ENCODE data around the gene SPINK5.

Gene SPINK5

DNA sequence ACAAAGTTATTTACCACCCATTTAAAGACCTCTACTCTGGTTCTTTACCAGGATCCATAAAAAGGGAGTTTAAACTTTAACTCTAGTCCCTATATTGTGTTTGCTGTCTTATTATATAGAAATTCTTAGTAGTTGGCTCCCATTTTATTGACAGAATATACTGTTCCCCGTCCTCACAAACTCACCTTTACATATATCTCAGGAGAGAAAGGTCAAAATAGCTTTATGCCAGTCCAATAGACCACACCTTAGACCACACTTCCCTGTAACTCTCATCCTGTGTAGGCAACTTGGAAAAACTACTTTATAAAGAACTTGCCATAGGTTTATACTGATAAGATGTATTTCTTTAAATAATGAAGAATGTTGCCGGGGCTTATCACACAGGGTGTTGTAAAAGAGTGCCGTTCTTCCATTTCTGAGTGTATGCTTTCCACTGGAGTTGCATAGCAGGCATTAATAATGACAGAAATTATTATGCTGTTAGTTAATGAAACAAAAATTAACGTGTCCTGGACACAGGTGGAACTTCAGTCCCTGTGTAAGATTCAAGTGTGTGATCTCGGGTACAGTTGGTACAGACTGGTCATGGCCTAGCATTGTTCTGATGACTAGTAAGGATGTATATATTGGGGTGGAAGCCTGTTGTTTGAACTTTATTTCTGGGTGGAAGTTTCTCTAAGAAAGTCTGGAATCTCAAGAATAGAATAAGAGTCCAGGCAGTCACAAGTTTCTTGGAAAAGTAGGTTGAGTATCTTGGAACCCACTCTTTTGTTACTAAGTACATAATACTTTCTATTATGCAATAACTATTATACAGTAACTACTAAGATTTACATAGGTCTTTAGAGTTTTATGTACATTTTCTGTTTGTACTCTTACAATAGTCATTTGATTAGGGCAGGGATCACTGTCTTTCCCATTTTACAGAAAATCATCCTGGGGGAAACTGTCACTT, 71.6 kb downstream of the SPINK5 start:
- Histone ChIP-seq H3K9me3 (ENCODE audit: control insufficient read depth, insufficient read depth, low read length) (no peaks in the 10 kb centered on the region), H3K9ac (ENCODE audit: low read depth, low read length) (no peak overlapping the region), H3K36me3 (ENCODE audit: insufficient read depth, low read length) (no peaks in the 10 kb centered on the region), H3K4me1 (ENCODE audit: insufficient read depth, low read length) (no peaks in the 10 kb centered on the region)

DNA sequence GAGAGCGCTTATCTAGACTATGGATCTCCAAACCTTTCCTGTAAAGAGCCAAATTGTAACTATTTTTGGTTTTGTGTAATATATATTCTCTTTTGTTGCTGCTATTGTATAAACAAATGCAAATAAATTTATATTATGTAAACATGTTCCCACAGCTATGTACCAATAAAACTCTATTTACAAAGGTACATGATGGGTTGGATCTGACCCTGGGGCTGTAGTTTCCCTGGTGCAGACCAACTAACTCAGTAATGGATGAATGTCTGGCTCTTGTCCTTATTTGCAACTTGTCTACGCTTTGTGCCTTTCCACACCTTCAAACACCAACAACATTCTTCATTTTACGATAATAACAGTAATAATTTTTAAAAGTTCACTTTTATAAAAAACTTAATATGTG, 77.1 kb downstream of the SPINK5 start:
- Histone ChIP-seq H3K9me3 (ENCODE audit: control insufficient read depth, insufficient read depth, low read length) (no peaks in the 10 kb centered on the region), H3K9ac (ENCODE audit: low read depth, low read length) (no peak overlapping the region), H3K4me1 (ENCODE audit: insufficient read depth, low read length) (no peaks in the 10 kb centered on the region)

DNA sequence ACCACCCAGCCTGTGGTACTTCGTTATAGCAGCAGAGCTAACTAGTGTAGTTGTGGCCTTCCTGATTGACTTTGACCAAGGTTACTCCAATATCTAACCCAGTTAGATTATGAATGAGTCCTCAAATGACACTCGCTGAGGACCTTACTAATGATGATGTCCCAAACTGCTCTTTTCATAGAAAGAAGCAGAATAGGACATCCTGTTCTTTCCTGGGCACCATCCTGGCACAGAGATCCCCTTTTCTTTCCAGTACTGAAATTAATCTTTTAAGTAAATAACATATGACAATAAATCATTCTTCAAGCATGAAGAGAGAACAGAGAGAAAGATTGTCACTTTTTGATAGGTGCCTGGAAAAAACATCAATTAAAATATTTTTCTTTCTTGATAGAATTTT, 77.9 kb downstream of the SPINK5 start:
- Histone ChIP-seq H3K4me1 (ENCODE audit: insufficient read depth, low read length) (no peaks in the 10 kb centered on the region), H3K36me3 (ENCODE audit: insufficient read depth, low read length) (no peaks in the 10 kb centered on the region), H3K9ac (ENCODE audit: low read depth, low read length) (no peak overlapping the region)

More for the DNA sequence above, 77.1 kb downstream of the SPINK5 start:
- H3K36me3 ChIP-seq (ENCODE audit: insufficient read depth, low read length): no peaks in the 10 kb centered on the region

DNA sequence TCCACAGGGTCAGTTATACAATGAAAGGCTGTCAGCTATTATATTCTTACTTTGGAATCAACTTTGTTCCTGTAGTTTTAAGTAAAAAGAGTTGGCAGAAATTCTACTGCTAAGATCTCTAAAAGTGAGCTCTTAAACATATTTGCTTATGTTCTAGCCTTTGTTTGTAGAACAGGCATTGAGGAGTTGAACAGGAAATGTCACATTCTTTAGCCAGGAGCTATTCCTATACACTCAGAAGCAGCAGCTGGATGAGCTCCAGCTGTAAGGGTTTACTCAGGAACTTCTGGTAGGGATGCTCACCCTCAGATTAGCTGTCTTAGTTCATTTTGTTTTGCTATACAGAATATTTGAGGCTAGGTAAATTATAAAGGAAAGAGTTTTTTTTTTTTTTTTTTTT, 82.1 kb downstream of the SPINK5 start:
- Histone ChIP-seq H3K36me3 (ENCODE audit: insufficient read depth, low read length) (no peaks in the 10 kb centered on the region), H3K9me3 (ENCODE audit: control insufficient read depth, insufficient read depth, low read length) (no peaks in the 10 kb centered on the region), H3K9ac (ENCODE audit: low read depth, low read length) (no peak overlapping the region), H3K4me1 (ENCODE audit: insufficient read depth, low read length) (no peaks in the 10 kb centered on the region)

More for the DNA sequence above, 77.9 kb downstream of the SPINK5 start:
- H3K9me3 ChIP-seq (ENCODE audit: control insufficient read depth, insufficient read depth, low read length): no peaks in the 10 kb centered on the region

DNA sequence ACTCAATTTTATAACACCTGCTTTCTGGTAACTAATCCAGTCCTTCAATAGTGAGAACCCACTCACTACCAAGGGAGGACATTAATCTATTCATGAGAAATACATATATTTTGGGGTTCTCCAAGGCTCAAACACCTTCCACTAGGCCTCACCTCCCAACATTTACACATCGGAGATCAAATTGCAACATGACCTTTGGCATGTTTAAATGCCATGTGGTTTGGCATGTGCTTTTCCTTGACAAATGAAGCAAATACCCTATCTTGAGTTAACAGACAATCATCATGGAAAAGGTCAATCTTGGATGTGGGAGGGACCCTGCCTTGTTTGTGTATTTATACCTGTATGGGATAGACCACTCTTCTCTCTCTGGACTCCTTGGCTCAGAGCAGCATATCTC, 82.7 kb downstream of the SPINK5 start:
- Histone ChIP-seq H3K4me1 (ENCODE audit: insufficient read depth, low read length) (no peaks in the 10 kb centered on the region), H3K9ac (ENCODE audit: low read depth, low read length) (no peak overlapping the region), H3K9me3 (ENCODE audit: control insufficient read depth, insufficient read depth, low read length) (no peaks in the 10 kb centered on the region), H3K36me3 (ENCODE audit: insufficient read depth, low read length) (no peaks in the 10 kb centered on the region)

DNA sequence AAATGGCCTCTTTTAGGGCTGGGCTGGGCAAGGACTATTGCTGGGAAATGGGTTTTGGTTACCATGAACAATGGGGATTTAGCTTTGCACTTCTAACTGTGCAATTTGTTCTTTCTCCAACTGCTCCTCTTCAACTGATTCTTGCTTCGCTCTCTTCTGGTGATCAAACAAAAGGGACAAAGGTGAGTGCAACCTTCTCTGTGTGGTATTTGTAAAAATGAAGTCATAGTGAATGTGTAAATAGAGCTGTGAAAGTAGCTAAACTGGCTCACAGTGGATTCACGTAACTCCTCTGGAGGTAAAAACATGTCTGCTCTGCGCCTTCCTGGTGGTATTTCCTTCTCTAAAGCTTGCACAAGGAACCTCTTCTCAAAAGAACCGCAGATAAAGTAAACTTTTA, 83.6 kb downstream of the SPINK5 start:
- H3K9me3 ChIP-seq (ENCODE audit: control insufficient read depth, insufficient read depth, low read length): no peaks in the 10 kb centered on the region
- no peaks in the 10 kb centered on the region for H3K4me1 ChIP-seq (ENCODE audit: insufficient read depth, low read length)
- no peak overlapping the region for H3K9ac ChIP-seq (ENCODE audit: low read depth, low read length)
- H3K36me3 ChIP-seq (ENCODE audit: insufficient read depth, low read length): no peaks in the 10 kb centered on the region

DNA sequence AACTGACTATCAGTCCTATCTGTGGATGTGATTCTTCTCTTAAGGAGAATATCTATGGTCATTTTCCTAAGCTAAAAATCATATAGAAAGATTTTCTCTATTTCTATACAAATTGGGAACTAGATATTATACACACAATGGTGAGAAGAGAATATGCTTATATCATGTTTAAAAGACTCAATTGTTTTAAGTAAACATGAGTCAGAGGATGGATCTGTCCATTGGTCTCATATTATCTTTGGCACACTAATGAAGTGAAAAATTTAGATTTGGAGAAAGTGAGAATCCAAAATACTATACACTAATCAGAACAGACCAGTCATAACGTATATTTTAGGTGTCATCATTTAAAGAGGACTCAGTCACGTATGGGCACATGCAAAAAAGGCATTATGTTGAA, 88.1 kb downstream of the SPINK5 start:
- Histone ChIP-seq H3K9ac (ENCODE audit: low read depth, low read length) (no peak overlapping the region), H3K9me3 (ENCODE audit: control insufficient read depth, insufficient read depth, low read length) (no peaks in the 10 kb centered on the region), H3K4me1 (ENCODE audit: insufficient read depth, low read length) (no peaks in the 10 kb centered on the region), H3K36me3 (ENCODE audit: insufficient read depth, low read length) (no peaks in the 10 kb centered on the region)

DNA sequence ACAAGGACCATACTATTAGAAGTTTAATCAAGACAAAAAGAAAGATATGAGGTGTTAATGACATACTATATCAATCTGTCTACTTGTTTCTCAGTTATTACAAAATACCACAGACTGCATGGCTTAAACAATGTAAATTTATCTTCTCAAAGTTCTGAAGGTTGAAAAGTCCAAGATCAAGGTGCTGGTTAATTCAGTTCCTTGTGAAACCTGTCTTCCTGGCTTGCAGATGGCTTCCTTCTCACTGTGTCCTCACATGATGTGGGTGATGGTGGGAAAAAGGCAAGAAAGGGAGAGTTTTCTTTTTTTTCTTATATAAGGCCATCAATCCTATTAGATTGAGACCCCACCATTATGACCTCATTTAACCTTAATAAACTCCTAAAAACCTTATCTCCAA, 89.0 kb downstream of the SPINK5 start:
- Histone ChIP-seq H3K9ac (ENCODE audit: low read depth, low read length) (no peak overlapping the region), H3K4me1 (ENCODE audit: insufficient read depth, low read length) (no peaks in the 10 kb centered on the region)

DNA sequence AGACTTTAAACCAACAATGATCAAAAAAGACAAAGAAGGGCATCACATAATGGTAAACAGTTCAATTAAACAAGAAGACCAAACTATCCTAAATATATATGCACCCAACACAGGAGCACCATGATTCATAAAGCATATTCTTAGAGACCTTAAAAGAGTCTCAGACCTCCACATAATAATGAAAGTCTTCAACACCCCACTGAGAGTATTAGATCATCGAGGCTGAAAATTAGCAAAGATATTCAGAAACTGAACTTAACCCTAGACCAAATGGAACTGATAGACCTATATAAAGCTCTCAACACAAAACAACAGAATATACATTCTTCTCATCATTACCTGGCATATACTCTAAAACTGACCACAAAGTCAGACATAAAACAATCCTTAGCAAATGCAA, 92.8 kb downstream of the SPINK5 start:
- Histone ChIP-seq H3K4me1 (ENCODE audit: insufficient read depth, low read length) (no peaks in the 10 kb centered on the region), H3K36me3 (ENCODE audit: insufficient read depth, low read length) (no peaks in the 10 kb centered on the region), H3K9me3 (ENCODE audit: control insufficient read depth, insufficient read depth, low read length) (no peaks in the 10 kb centered on the region), H3K9ac (ENCODE audit: low read depth, low read length) (no peak overlapping the region)

More for the DNA sequence above, 89.0 kb downstream of the SPINK5 start:
- H3K9me3 ChIP-seq (ENCODE audit: control insufficient read depth, insufficient read depth, low read length): no peaks in the 10 kb centered on the region
- H3K36me3 ChIP-seq (ENCODE audit: insufficient read depth, low read length): no peaks in the 10 kb centered on the region

DNA sequence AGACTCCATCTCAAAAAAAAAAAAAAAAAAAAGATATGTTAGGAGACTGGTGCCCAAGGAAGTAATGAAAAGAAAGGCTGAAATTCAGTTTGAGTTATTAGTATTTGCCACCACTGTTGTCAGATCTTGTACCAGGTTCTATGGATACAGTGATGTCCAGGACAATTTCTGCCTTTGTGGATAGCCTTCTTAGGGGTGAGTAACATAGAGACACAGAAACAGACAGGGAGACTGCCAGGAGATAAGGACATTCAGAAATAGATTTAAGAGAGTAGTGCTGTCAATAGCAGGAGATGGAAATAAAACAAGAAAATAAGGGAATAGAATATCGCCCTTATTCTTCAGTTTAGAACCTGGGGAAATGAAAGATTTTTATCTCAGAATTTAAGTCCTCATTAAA, 98.3 kb downstream of the SPINK5 start:
- Histone ChIP-seq H3K36me3 (ENCODE audit: insufficient read depth, low read length) (no peaks in the 10 kb centered on the region), H3K9me3 (ENCODE audit: control insufficient read depth, insufficient read depth, low read length) (no peaks in the 10 kb centered on the region), H3K4me1 (ENCODE audit: insufficient read depth, low read length) (no peaks in the 10 kb centered on the region), H3K9ac (ENCODE audit: low read depth, low read length) (no peak overlapping the region)

DNA sequence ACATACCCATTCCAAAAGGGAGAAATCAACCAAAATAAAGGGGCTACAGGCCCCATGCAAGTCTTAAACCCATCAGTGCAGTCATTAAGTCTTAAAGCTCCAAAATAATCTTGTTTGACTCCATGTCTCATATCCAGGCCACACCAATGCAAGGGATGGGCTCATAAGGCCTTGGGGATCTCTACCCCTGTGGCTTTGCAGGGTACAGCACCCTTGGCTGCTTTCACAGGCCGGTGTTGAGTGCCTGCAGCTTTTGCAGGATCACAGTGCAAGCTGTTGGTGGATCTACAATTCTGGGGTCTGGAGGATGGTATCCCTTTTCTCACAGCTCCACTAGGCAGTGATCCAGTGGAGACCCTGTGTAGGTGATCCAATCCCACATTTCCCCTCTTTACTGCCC, 99.6 kb downstream of the SPINK5 start:
- Histone ChIP-seq H3K4me1 (ENCODE audit: insufficient read depth, low read length) (no peaks in the 10 kb centered on the region), H3K36me3 (ENCODE audit: insufficient read depth, low read length) (no peaks in the 10 kb centered on the region), H3K9ac (ENCODE audit: low read depth, low read length) (no peak overlapping the region), H3K9me3 (ENCODE audit: control insufficient read depth, insufficient read depth, low read length) (no peaks in the 10 kb centered on the region)

DNA sequence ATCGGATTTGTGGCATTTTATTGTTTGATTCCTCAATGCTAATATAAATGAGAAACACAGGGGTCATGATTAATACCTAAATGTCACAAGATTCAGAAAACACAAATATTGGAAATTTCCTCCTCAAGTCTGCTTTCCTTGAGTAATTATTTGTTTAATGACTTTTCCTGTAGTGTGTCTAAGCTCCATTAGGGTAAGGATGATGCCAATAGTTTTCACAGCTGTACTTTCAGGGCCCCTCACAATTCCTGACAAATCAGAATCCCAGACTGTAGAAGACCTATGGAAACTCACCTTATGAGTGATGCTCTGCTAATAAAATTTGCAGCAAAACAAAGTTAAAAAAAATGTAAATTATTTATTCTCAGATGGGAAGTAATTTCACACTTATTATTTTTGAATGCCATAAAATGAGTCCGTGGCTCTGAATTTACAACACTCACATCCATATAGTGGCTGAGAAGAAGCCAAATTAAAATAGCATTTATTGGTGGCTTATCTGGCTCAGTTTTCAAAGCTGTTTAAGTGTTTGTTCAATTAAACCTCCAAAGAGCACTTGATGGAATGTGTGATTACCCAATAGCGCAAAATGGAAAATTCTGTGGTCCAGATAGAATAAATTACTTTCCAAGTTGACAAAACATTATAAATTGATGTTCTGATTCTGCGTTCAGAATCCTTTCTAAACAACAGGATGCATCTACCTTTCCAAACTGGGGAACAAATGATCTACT, 102.9 kb downstream of the SPINK5 start:
- no peak overlapping the region for H3K9ac ChIP-seq (ENCODE audit: low read depth, low read length)
- H3K4me1 ChIP-seq (ENCODE audit: insufficient read depth, low read length): no peaks in the 10 kb centered on the region
- H3K9me3 ChIP-seq (ENCODE audit: control insufficient read depth, insufficient read depth, low read length): no peaks in the 10 kb centered on the region
- H3K36me3 ChIP-seq (ENCODE audit: insufficient read depth, low read length): no peaks in the 10 kb centered on the region

DNA sequence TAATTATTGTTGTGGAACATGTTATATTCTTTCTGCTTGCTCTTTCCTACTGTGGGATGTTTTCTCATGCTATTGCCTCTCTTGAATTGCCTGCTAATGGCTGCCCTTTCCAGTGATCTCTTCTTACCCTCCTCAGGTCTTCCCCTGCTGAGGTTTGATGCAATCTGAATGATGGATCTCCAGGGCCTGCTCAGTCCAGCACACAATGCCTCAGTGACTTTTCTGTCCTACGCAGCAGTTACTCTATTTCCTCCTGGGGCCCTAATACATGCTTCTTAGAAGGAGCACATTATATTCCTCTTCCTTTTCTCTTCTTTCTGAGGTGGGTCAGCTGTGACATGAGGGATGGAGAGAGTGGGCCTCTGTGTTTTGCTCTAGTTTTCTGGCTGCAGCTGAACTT, 104.5 kb downstream of the SPINK5 start, which contains the start of gene SPINK14:
Gene SPINK14, plus strand, starts transcription at position 301 of the 400 bp plus-strand sequence. CDS start 1,187 bp downstream, outside the sequence.
- H3K4me1 ChIP-seq (ENCODE audit: insufficient read depth, low read length): no peaks in the 10 kb centered on the region
- H3K36me3 ChIP-seq (ENCODE audit: insufficient read depth, low read length): no peaks in the 10 kb centered on the region

DNA sequence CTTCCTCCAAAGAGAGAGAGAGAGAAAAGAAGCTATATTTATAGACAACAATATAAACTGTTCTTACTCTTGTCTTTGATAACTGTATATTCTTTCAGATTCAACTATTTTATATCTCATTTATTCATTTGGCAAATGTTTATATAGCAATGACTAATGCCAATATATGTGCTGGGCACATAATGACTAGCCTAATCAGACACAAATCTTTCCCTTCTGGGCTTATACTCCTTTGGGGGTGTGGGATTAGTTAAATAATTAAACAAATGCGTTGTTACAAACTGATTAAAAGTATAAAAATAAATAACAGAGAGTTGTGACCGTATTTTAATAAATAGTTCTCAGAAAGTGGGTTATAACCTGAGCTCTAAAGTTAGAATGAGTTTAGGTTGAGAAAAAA, 108.6 kb downstream of the SPINK5 start:
- Histone ChIP-seq H3K9me3 (ENCODE audit: control insufficient read depth, insufficient read depth, low read length) (no peaks in the 10 kb centered on the region), H3K4me1 (ENCODE audit: insufficient read depth, low read length) (no peaks in the 10 kb centered on the region), H3K36me3 (ENCODE audit: insufficient read depth, low read length) (no peaks in the 10 kb centered on the region), H3K9ac (ENCODE audit: low read depth, low read length) (no peak overlapping the region)

More for the DNA sequence above, 104.5 kb downstream of the SPINK5 start, which contains the start of gene SPINK14:
- Histone ChIP-seq H3K9ac (ENCODE audit: low read depth, low read length) (no peak within 1 kb of the TSS), H3K9me3 (ENCODE audit: control insufficient read depth, insufficient read depth, low read length) (no peaks in the 10 kb centered on the region)

DNA sequence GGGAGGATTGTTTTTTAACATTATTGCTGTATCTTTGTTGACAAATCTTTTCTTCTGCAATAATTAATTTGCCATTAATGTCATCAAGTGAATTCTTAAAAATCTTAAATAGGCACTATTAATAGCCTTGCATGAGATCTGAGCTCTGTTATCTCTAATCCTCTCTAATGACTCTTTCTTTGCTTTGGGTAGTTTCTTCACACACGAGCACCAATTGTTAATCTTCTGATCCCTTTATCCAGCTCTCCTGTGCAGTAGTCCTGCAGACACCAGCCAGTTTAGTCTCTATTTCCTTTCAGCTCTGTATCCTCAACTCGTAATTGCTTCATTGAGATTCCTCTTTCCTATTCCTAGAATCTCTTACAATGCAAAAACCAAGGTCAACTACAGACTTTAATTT, 112.7 kb downstream of the SPINK5 start:
- no peaks in the 10 kb centered on the region for H3K4me1 ChIP-seq (ENCODE audit: insufficient read depth, low read length)
- no peaks in the 10 kb centered on the region for H3K36me3 ChIP-seq (ENCODE audit: insufficient read depth, low read length)
- H3K9ac ChIP-seq (ENCODE audit: low read depth, low read length): no peak overlapping the region
- no peaks in the 10 kb centered on the region for H3K9me3 ChIP-seq (ENCODE audit: control insufficient read depth, insufficient read depth, low read length)

All from ES-I3 (cell line).